ENCODE data around the gene APOL6. TPM values are rescaled to one million over a fixed set of nuclear protein-coding genes. Genes with fewer than 3 reads are reported as not detected.

Gene APOL6
- total and polyA plus RNA-seq, 2 donors (not counting 3 experiments of a cell fraction or from before 2014, with no cell fraction given), result 0.33 to 3.0 TPM

DNA sequence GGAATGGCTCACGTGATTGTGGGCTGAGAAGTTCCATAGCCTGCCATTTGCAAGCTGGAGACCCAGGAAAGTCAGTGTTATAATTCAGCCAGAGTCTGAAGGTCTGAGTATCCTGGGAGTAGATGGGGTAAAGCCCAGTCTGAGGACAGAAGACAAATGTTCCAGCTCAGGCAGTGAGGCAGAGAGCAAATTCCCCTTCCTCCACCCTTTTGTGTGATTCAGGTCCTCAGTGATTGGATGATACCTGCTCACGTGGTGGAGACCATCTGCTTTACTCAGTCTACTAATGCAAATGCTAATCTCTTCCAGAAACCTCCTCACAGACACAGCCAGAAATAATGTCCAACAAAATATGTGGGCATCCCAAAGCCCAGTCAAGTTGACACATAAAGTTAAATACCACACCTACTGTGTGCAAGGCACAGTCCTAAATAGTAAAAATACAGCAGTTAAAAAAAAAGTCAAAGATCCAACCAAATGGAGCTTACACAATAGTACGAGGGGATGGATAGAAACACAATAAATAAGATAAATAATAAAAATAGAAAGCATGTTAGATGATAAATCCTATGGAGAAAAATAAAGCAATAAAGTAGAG is 13.2 kb upstream of the APOL6 start:
- Histone ChIP-seq H3K9ac (replicated peaks; ENCODE audit: extremely low read depth, insufficient read depth, low read length) (no peak overlapping the region), H2AFZ (ENCODE audit: low read depth, low read length) (no peak overlapping the region), H3K36me3 (ENCODE audit: control insufficient read depth in 2 of 2, extremely low read depth in 1 of 2, insufficient read depth in 2 of 2, low read length in 2 of 2) (no peaks in the 10 kb centered on the region), H4K20me1 (replicated peaks; ENCODE audit: control insufficient read depth, extremely low read depth, insufficient read depth, low read length) (no peaks in the 10 kb centered on the region), H3K4me3 (replicated peaks in 1 of 3; ENCODE audit: insufficient read depth in 1 of 3, low read depth in 1 of 3, low read length in 3 of 3) (no peak overlapping the region), H3K9me1 (replicated peaks; ENCODE audit: control insufficient read depth, extremely low read depth, insufficient read depth, low read length) (no peaks in the 10 kb centered on the region), H3K9me3 (replicated peaks; ENCODE audit: control insufficient read depth, insufficient read depth, low read length) (no peaks in the 10 kb centered on the region), H3K4me1 (ENCODE audit: control insufficient read depth, extremely low read depth, insufficient read depth, low read length) (no peaks in the 10 kb centered on the region), H3K27me3 (ENCODE audit: control insufficient read depth in 2 of 2, insufficient read depth in 2 of 2, low read length in 2 of 2) (peaks cover 2 to 3% of the 10 kb centered on the region in 2 experiments), H3K4me2 (ENCODE audit: insufficient read depth, low read length) (no peak overlapping the region), H3K79me2 (ENCODE audit: control insufficient read depth, insufficient read depth, low read length) (no peaks in the 10 kb centered on the region), H3K27ac (ENCODE audit: insufficient read depth, low read depth, low read length) (no peak overlapping the region)
- FAIRE-seq, result no peak
- DNase-seq (ENCODE audit: low read depth, low spot score), result no peak
- TF ChIP-seq JUN (IDR thresholded peaks at IDR 0.05; ENCODE audit: borderline replicate concordance, insufficient read depth, insufficient read length, low read depth), result no peak
- TF ChIP-seq, protein P1, sequence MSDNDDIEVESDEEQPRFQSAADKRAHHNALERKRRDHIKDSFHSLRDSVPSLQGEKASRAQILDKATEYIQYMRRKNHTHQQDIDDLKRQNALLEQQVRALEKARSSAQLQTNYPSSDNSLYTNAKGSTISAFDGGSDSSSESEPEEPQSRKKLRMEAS (IDR thresholded peaks at IDR 0.05; ENCODE audit: insufficient read depth, insufficient read length), result no peak
- TF ChIP-seq FOS (IDR thresholded peaks at IDR 0.05; ENCODE audit: borderline replicate concordance, insufficient read depth, low read length), result no peak
- no peak for TF ChIP-seq EZH2 (IDR thresholded peaks at IDR 0.05; ENCODE audit: borderline replicate concordance, low read depth, low read length, severe bottlenecking)
- TF ChIP-seq, protein P2, sequence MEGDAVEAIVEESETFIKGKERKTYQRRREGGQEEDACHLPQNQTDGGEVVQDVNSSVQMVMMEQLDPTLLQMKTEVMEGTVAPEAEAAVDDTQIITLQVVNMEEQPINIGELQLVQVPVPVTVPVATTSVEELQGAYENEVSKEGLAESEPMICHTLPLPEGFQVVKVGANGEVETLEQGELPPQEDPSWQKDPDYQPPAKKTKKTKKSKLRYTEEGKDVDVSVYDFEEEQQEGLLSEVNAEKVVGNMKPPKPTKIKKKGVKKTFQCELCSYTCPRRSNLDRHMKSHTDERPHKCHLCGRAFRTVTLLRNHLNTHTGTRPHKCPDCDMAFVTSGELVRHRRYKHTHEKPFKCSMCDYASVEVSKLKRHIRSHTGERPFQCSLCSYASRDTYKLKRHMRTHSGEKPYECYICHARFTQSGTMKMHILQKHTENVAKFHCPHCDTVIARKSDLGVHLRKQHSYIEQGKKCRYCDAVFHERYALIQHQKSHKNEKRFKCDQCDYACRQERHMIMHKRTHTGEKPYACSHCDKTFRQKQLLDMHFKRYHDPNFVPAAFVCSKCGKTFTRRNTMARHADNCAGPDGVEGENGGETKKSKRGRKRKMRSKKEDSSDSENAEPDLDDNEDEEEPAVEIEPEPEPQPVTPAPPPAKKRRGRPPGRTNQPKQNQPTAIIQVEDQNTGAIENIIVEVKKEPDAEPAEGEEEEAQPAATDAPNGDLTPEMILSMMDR (IDR thresholded peaks at IDR 0.05; ENCODE audit: extremely low read depth in 1 of 2, insufficient read depth in 1 of 2, low read depth in 1 of 2, low read length in 2 of 2), result no peak
- no peak for TF ChIP-seq POLR2A (IDR thresholded peaks at IDR 0.05; ENCODE audit: low read depth, low read length)
- TF ChIP-seq MYC (IDR thresholded peaks at IDR 0.05; ENCODE audit: low read depth, low read length), result no peak
- no peak for TF ChIP-seq POLR2AphosphoS5 (IDR thresholded peaks at IDR 0.05; ENCODE audit: insufficient read depth, low read depth, low read length)
- TF ChIP-seq GATA2 (IDR thresholded peaks at IDR 0.05; ENCODE audit: insufficient read depth, insufficient read length, low read depth, low read length), result no peak
- ChIA-PET CTCF (interaction anchor here (0.8 to 1.5 kb wide), 3 partner anchors 43 to 489 kb away, joined by 4 to 5 read pairs (median 4); no protein-coding TSS in a partner anchor), POLR2A (no interaction called here)
- BruUV-seq (replicated peaks), result no TSS peak
- intact Hi-C loops (cut with micrococcal nuclease) (no loop called here), dilution Hi-C loops (cut with MboI; ENCODE audit: extremely low pct_ligation_motif_present, low sequenced_read_pairs) (no loop called here)
